H9 (cell line): ENCODE measurements around the gene HUNK. TPM values are rescaled to one million over a fixed set of nuclear protein-coding genes. Genes with fewer than 3 reads are reported as not detected.
"Not testable (repeated sequence)": the region's sequence is repeated elsewhere in the genome, so short reads cannot be mapped to it uniquely, and the experiment has no call there.

ENCODE experiments used
- DNase-seq: peaks from one replicate; pipeline ENCODE4 v3.0.0-alpha.2; 2017
- H2AFZ ChIP-seq: one replicate; pipeline ENCODE4 v1.6.1; 2013; ENCODE audit warnings: mild to moderate bottlenecking, low read length, control low read depth, moderate library complexity
- H2AK5ac ChIP-seq: 2 replicates; pipeline ENCODE4 v1.6.1; 2013; ENCODE audit warnings: low read length, control low read depth, mixed read lengths; ENCODE audit not compliant: insufficient read length
- H2BK120ac ChIP-seq: one replicate; pipeline ENCODE4 v1.6.1; 2013; ENCODE audit warnings: low read depth, mild to moderate bottlenecking, low read length, control low read depth, inconsistent platforms; ENCODE audit not compliant: poor library complexity, severe bottlenecking
- H2BK12ac ChIP-seq: 2 replicates; pipeline ENCODE4 v1.6.1; 2013; ENCODE audit warnings: low read length, control low read depth, mixed read lengths, low read depth; ENCODE audit not compliant: insufficient read length
- H2BK15ac ChIP-seq: 2 replicates; pipeline ENCODE4 v1.6.1; 2013; ENCODE audit warnings: low read depth, low read length, control low read depth
- H2BK20ac ChIP-seq: one replicate; pipeline ENCODE4 v1.6.1; 2013; ENCODE audit warnings: low read depth, mild to moderate bottlenecking, low read length, control low read depth, inconsistent platforms; ENCODE audit not compliant: poor library complexity, severe bottlenecking
- H2BK5ac ChIP-seq: 2 replicates; pipeline ENCODE4 v1.6.1; 2013; ENCODE audit warnings: low read length, control low read depth, mixed read lengths; ENCODE audit not compliant: insufficient read length
- H3K14ac ChIP-seq: 2 replicates; pipeline ENCODE4 v1.6.1; 2013; ENCODE audit warnings: low read length, control low read depth; ENCODE audit not compliant: insufficient read depth
- H3K18ac ChIP-seq: 2 replicates; pipeline ENCODE4 v1.6.1; 2013; ENCODE audit warnings: low read depth, mild to moderate bottlenecking, mixed read lengths, low read length, control low read depth; ENCODE audit not compliant: insufficient read length
- H3K23ac ChIP-seq: 2 replicates; pipeline ENCODE4 v1.6.1; 2013; ENCODE audit warnings: low read length, control low read depth, mixed read lengths, low read depth; ENCODE audit not compliant: insufficient read length
- H3K23me2 ChIP-seq: 2 replicates; pipeline ENCODE4 v1.6.1; 2013; ENCODE audit warnings: low read depth, mild to moderate bottlenecking, mixed read lengths, low read length, control low read depth; ENCODE audit not compliant: insufficient read length, poor library complexity, severe bottlenecking
- H3K27ac ChIP-seq: 2 replicates; pipeline ENCODE4 v1.5.1; 2013; ENCODE audit warnings: low read length, control low read depth, mixed read lengths, low read depth; ENCODE audit not compliant: insufficient read length
- H3K27me3 ChIP-seq: 2 replicates; pipeline ENCODE4 v1.6.1; 2013; ENCODE audit warnings: low read length, control low read depth, inconsistent platforms; ENCODE audit not compliant: insufficient read depth
- H3K4ac ChIP-seq: 2 replicates; pipeline ENCODE4 v1.6.1; 2013; ENCODE audit warnings: low read depth, mild to moderate bottlenecking, control low read depth, inconsistent platforms, low read length, moderate library complexity
- H3K4me1 ChIP-seq: 2 replicates; pipeline ENCODE4 v1.6.1; 2013; ENCODE audit warnings: low read length, control low read depth, inconsistent platforms; ENCODE audit not compliant: insufficient read depth
- H3K4me2 ChIP-seq: 2 replicates; pipeline ENCODE4 v1.6.1; 2013; ENCODE audit warnings: low read length, control low read depth, mixed read lengths; ENCODE audit not compliant: insufficient read length, insufficient read depth
- H3K56ac ChIP-seq: 2 replicates; pipeline ENCODE4 v1.6.1; 2013; ENCODE audit warnings: low read depth, mild to moderate bottlenecking, mixed read lengths, low read length, control low read depth; ENCODE audit not compliant: insufficient read length
- H3K79me1 ChIP-seq: 2 replicates; pipeline ENCODE4 v1.6.1; 2013; ENCODE audit warnings: low read depth, mild to moderate bottlenecking, moderate library complexity, low read length, control low read depth, inconsistent platforms; ENCODE audit not compliant: insufficient read depth, poor library complexity, severe bottlenecking
- H3K79me2 ChIP-seq: 2 replicates; pipeline ENCODE4 v1.6.1; 2013; ENCODE audit warnings: low read length, control low read depth, inconsistent platforms; ENCODE audit not compliant: insufficient read depth
- H3K9ac ChIP-seq: 2 replicates; pipeline ENCODE4 v1.6.1; 2013; ENCODE audit warnings: low read length, control low read depth, mixed read lengths; ENCODE audit not compliant: insufficient read length; ENCODE audit errors: extremely low read depth
- H3K9me3 ChIP-seq: one replicate; pipeline ENCODE4 v1.6.1; 2013; ENCODE audit warnings: low read depth, low read length, inconsistent platforms; ENCODE audit not compliant: control insufficient read depth
- H3T11ph ChIP-seq: one replicate; pipeline ENCODE4 v1.6.1; 2013; ENCODE audit warnings: mild to moderate bottlenecking, low read length, control low read depth, inconsistent platforms
- H4K20me1 ChIP-seq: one replicate; pipeline ENCODE4 v1.6.1; 2013; ENCODE audit not compliant: control insufficient read depth, insufficient read length, insufficient read depth
- H4K5ac ChIP-seq: 2 replicates; pipeline ENCODE4 v1.6.1; 2013; ENCODE audit warnings: low read depth, mild to moderate bottlenecking, mixed read lengths, low read length, control low read depth; ENCODE audit not compliant: insufficient read length
- H4K8ac ChIP-seq: replicated peaks from 2 replicates; pipeline ENCODE4 v1.6.1; 2013; ENCODE audit warnings: low read length, control low read depth, mixed read lengths, low read depth; ENCODE audit not compliant: insufficient read length
- H4K91ac ChIP-seq: 2 replicates; pipeline ENCODE4 v1.6.1; 2013; ENCODE audit warnings: low read depth, mild to moderate bottlenecking, moderate library complexity, mixed read lengths, low read length, control low read depth; ENCODE audit not compliant: insufficient read length
- H3K27ac Mint-ChIP-seq, 3 experiments: 2 replicates in 2 of 3; 3 replicates in 1 of 3; pipeline ENCODE4 v1.8.0; 2020 to 2021; ENCODE audit warnings: mixed read lengths in 3 of 3, mild to moderate bottlenecking in 1 of 3, moderate library complexity in 1 of 3
- H3K27me3 Mint-ChIP-seq: 2 replicates; pipeline ENCODE4 v1.8.0; 2021; ENCODE audit warnings: low read depth, mild to moderate bottlenecking, moderate library complexity, mixed read lengths
- H3K36me3 Mint-ChIP-seq, 3 experiments: 2 replicates in 2 of 3; 3 replicates in 1 of 3; pipeline ENCODE4 v1.8.0; 2020 to 2021; ENCODE audit warnings: low read depth in 3 of 3, mixed read lengths in 3 of 3; ENCODE audit not compliant: insufficient read depth in 1 of 3
- H3K4me1 Mint-ChIP-seq, 2 experiments: 2 replicates each; pipeline ENCODE4 v1.8.0; 2020; ENCODE audit warnings: mixed read lengths in 2 of 2
- H3K4me3 Mint-ChIP-seq, 2 experiments: 2 replicates in 1 of 2; 3 replicates in 1 of 2; pipeline ENCODE4 v1.8.0; 2020 to 2021; ENCODE audit warnings: mild to moderate bottlenecking in 2 of 2, mixed read lengths in 2 of 2, moderate library complexity in 1 of 2
- H3K9me3 Mint-ChIP-seq, 2 experiments: 2 replicates in 1 of 2; 3 replicates in 1 of 2; pipeline ENCODE4 v1.8.0; 2020; ENCODE audit warnings: mild to moderate bottlenecking in 2 of 2, mixed read lengths in 2 of 2, moderate library complexity in 1 of 2
- CTCF ChIP-seq: fragments of 200-600 bp; sonication (generic); conservative IDR thresholded peaks from 3 replicates; pipeline ENCODE4 v1.8.0; 2021; ENCODE audit warnings: antibody characterized with exemption, mild to moderate bottlenecking
- WGBS: extraction: QIAGEN DNeasy Blood & Tissue Kit; methylation state at CpG from one replicate; pipeline ENCODE4 v1.1.7; 2013; ENCODE audit warnings: missing lambda C conversion rate, low lambda C conversion rate, mixed read lengths; ENCODE audit not compliant: insufficient read length; ENCODE audit errors: extremely low coverage; 5-methylcytosine and 5-hydroxymethylcytosine counted together
- total RNA-seq: library from RNA; stranded (reverse); gene quantifications from 2 replicates; pipeline ENCODE4 v1.2.1, GENCODE V29; 2021

The HUNK gene
- total RNA-seq, 1 experiment from 2014 or later: 5.8 TPM

- H3K14ac ChIP-seq: no peak overlapping the region
- H3K27ac Mint-ChIP-seq: peak overlapping the region in 1 of 3 experiments; percentile 14; a peak in 1 of 7 replicates
- no peak overlapping the region for H4K91ac ChIP-seq
- no peaks in the 10 kb centered on the region for H4K20me1 ChIP-seq
- no peak for DNase-seq
- H3K27ac ChIP-seq: no peak overlapping the region
- H2BK120ac ChIP-seq: no peak overlapping the region
- WGBS: no CpG with 5 or more reads among the region's 7 CpGs
- peaks cover 27 to 31% of the 10 kb centered on the region in 2 experiments for H3K4me1 Mint-ChIP-seq
- H3K79me1 ChIP-seq: no peaks in the 10 kb centered on the region
- no peak overlapping the region for H3K4me2 ChIP-seq
- H2AK5ac ChIP-seq: no peak overlapping the region
- H2BK5ac ChIP-seq: no peak overlapping the region
- no peaks in the 10 kb centered on the region for H3K4me1 ChIP-seq
- no peaks in the 10 kb centered on the region for H3K79me2 ChIP-seq
- H2BK20ac ChIP-seq: no peak overlapping the region
- no peak overlapping the region for H2AFZ ChIP-seq
- H3K4me3 Mint-ChIP-seq: no peak overlapping the region
- H4K5ac ChIP-seq: no peak overlapping the region
- H3T11ph ChIP-seq: no peak overlapping the region
- no peak overlapping the region for H3K4ac ChIP-seq
- peaks cover 8 to 28% (median 11%) of the 10 kb centered on the region in 3 experiments; a peak in 6 of 7 replicates for H3K36me3 Mint-ChIP-seq
- no peak overlapping the region for H2BK12ac ChIP-seq
- no peaks in the 10 kb centered on the region for H3K9me3 ChIP-seq
- no peaks in the 10 kb centered on the region for H3K27me3 ChIP-seq
- no peak overlapping the region for H3K56ac ChIP-seq
- no peak overlapping the region for H4K8ac ChIP-seq
- H3K18ac ChIP-seq: no peak overlapping the region
- no peaks in the 10 kb centered on the region for H3K9me3 Mint-ChIP-seq
- H3K27me3 Mint-ChIP-seq: peaks cover 2% of the 10 kb centered on the region; the same call in 1 of the 2 replicates
- H3K23ac ChIP-seq: no peak overlapping the region
- no peak for TF ChIP-seq CTCF
- no peaks in the 10 kb centered on the region for H3K23me2 ChIP-seq
- H3K9ac ChIP-seq: no peak overlapping the region
- no peak overlapping the region for H2BK15ac ChIP-seq
These were observed 73.4 kb downstream of the HUNK start for GRCh38 chr21:31946231-31946630.

- not testable (repeated sequence) for H3K4me3 Mint-ChIP-seq, H3K56ac ChIP-seq, H4K91ac ChIP-seq, H3K4ac ChIP-seq, H3K79me1 ChIP-seq, H2AK5ac ChIP-seq, H3K9me3 Mint-ChIP-seq, H2BK120ac ChIP-seq, H3K4me1 ChIP-seq, H2BK5ac ChIP-seq, H4K8ac ChIP-seq, H3K79me2 ChIP-seq, H3K18ac ChIP-seq, H3K27me3 Mint-ChIP-seq, H2BK15ac ChIP-seq, H2BK20ac ChIP-seq, H3K27ac ChIP-seq, H3K9ac ChIP-seq, H3K23me2 ChIP-seq, DNase-seq, H3K4me2 ChIP-seq, H2AFZ ChIP-seq, H3T11ph ChIP-seq, H3K14ac ChIP-seq, H3K9me3 ChIP-seq, H3K27me3 ChIP-seq, H3K23ac ChIP-seq, H4K5ac ChIP-seq, H4K20me1 ChIP-seq, H2BK12ac ChIP-seq
- H3K27ac Mint-ChIP-seq: peak overlapping the region in 2 of 3 experiments; percentile 25 to 55; a peak in 3 of 7 replicates
- WGBS: no CpG with 5 or more reads among the region's 32 CpGs
- peaks cover 5 to 28% (median 11%) of the 10 kb centered on the region in 3 experiments; a peak in 6 of 7 replicates for H3K36me3 Mint-ChIP-seq
- H3K4me1 Mint-ChIP-seq: peaks cover 23 to 28% of the 10 kb centered on the region in 2 experiments
These were observed 74.2 kb downstream of the HUNK start for GRCh38 chr21:31946876-31947550.
